NCI-H1105 (cell line): ENCODE measurements around the gene ST3GAL3.
"Not testable (repeated sequence)": the region's sequence is repeated elsewhere in the genome, so short reads cannot be mapped to it uniquely, and the experiment has no call there.

ENCODE experiments used
- DNase-seq: peaks from one replicate; lab custom pipeline; 2025; lab: John Stamatoyannopoulos, UW

ST3GAL3 gene

GRCh38 chr1:43757343-43758053, 50.2 kb downstream of the ST3GAL3 start:
- DNase-seq = no peak

- DNase-seq = no peak
Observed at GRCh38 chr1:43760745-43761317, 53.5 kb downstream of the ST3GAL3 start.

- peak; percentile 86 for DNase-seq
Observed at GRCh38 chr1:43763497-43763973, 56.2 kb downstream of the ST3GAL3 start.

GRCh38 chr1:43764581-43764980, 57.2 kb downstream of the ST3GAL3 start:
- no peak for DNase-seq

- DNase-seq = no peak
Observed at GRCh38 chr1:43766086-43766784, 58.9 kb downstream of the ST3GAL3 start.

- no peak for DNase-seq
Observed at GRCh38 chr1:43766818-43767525, 59.6 kb downstream of the ST3GAL3 start.

GRCh38 chr1:43768168-43768567, 60.8 kb downstream of the ST3GAL3 start:
- DNase-seq = no peak

GRCh38 chr1:43769350-43769908, 62.1 kb downstream of the ST3GAL3 start:
- DNase-seq = no peak

- DNase-seq = no peak
Observed at GRCh38 chr1:43770111-43770510, 62.8 kb downstream of the ST3GAL3 start.

- no peak for DNase-seq
Observed at GRCh38 chr1:43772978-43773377, 65.6 kb downstream of the ST3GAL3 start.

- DNase-seq = no peak
Observed at GRCh38 chr1:43773821-43774220, 66.5 kb downstream of the ST3GAL3 start.

GRCh38 chr1:43774359-43774758, 67.0 kb downstream of the ST3GAL3 start:
- DNase-seq = no peak

GRCh38 chr1:43776043-43776761, 68.9 kb downstream of the ST3GAL3 start:
- no peak for DNase-seq

- not testable (repeated sequence) for DNase-seq
Observed at GRCh38 chr1:43777916-43778315, 70.6 kb downstream of the ST3GAL3 start.

GRCh38 chr1:43779266-43779665, 71.9 kb downstream of the ST3GAL3 start:
- no peak for DNase-seq

- DNase-seq = no peak
Observed at GRCh38 chr1:43779805-43780403, 72.6 kb downstream of the ST3GAL3 start.

GRCh38 chr1:43781574-43781973, 74.2 kb downstream of the ST3GAL3 start:
- DNase-seq = no peak

- DNase-seq = no peak
Observed at GRCh38 chr1:43783096-43783670, 75.8 kb downstream of the ST3GAL3 start.

- DNase-seq = no peak
Observed at GRCh38 chr1:43783671-43784205, 76.4 kb downstream of the ST3GAL3 start.

GRCh38 chr1:43786201-43786958, 79.0 kb downstream of the ST3GAL3 start:
- DNase-seq = no peak
